Hematopoietic multipotent progenitor cell treated with erythropoietin and hydrocortisone succinate and interleukin-3 and kit ligand, for 6 days (in vitro differentiated cells): ENCODE results near the gene MYO1D.
"Not testable (repeated sequence)": the region's sequence is repeated elsewhere in the genome, so short reads cannot be mapped to it uniquely, and the experiment has no call there.

ENCODE experiments used
- DNase-seq: peaks from one replicate; pipeline ENCODE4 v3.0.0-alpha.2; 2015

The MYO1D gene

DNA sequence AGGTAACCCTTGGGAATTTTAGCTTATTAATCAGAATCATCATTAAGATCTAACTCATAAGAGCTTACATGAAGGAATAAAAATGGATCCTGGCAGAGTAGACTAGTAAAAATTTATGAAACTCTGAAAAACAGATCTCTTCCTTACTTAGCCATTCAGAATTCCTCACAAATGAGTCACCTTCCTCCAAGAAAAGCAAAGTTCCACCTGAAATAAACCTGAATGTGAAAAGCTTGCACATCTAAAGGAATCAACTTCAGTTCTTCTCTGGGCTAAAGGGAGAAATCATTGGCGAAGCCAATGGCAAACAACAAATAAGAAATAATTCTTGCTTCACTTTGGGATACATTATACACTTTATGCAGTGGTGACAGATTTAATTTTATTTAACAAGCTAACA is 22.7 kb downstream of the MYO1D start:
- no peak for DNase-seq

DNA sequence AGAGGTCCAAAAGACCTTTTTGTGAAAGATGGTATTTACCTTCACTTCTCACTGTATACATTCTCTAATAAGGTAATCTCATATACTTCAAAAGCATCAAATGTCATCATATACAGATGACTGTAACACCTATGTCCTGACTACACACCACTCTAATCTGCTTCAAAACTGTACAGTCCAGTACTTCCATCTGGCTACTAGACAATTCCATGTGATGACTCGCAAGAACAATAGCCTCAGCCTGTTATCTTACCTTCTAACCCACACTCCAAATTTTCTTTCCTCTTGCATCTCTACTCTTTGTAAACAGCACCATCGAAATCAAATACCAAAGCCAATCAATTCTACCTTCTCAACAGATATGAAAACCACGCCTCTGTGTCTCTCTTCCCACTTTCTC is 24.1 kb downstream of the MYO1D start:
- DNase-seq = no peak

DNA sequence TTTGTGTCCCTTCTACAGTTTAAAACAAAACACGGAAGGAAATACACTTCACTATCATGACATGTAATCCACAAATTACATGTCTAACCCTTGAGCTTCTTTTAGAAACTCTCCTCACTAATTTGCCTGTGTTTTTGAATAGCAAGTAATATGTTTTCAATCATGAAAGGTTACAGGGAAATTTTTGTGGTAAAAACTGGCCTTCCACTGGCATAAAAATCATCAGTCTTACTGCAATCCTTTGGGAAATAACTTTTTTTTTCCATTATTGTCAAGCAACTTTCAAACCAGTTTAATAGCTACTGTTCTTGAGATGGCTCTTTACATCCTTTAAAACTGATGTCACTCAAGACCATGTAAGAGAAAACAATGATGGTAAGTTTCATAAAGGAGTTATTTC is 27.0 kb downstream of the MYO1D start:
- no peak for DNase-seq

DNA sequence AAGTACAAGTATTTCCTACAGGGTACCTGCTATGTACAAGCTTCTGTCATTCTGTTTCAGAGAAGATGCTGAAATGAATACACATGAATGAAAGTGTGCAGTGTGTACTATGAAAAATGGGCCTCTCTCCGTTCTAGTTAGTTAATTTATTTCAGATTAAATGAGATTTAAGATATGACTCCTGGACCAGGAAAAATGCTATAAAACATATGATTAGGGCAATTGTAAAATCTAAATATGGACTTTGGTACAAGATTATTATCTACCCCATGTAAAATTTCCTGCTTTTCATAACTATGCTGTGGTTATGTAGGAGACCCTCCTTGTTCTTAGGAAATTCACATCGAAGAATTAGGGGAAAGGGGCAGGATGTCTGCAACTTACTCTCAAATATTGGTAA is 28.9 kb downstream of the MYO1D start:
- DNase-seq = no peak

DNA sequence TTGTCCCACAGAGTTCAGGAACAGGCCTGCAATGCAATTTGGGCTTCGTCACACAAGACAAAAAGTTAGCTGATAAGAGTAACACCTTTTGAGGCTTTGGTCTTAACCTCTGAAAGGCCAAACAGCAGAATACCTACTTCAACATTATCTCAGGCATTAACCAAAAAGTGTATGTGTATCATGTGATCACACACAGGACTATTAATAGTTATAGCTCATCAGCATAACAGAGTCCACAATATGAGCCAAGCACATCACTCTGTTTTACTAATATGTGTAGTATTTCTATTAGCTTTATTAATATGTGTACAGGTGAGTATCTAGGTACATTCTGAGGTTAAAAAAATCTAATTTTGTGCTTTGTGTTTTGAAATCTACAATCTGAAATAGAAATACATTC is 30.8 kb downstream of the MYO1D start:
- no peak for DNase-seq

DNA sequence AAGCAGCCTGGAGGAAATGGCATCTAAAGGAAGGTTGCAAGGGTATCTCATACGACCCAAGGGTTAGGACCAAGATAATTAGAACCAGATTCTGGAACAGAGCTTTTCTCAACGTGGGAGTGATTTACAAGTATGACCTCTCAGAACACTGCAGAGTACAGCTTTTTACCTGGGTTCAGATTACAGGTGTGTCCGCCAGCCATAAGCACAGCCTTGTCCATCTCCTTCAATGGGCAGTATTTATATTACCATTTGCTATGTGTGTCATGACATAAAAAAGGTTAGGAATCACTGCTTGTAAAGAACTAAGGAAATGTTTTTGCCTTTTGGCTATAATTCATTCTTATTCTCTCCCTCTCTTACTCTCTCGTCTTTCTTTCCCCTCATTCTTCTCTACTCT is 36.7 kb downstream of the MYO1D start:
- no peak for DNase-seq

DNA sequence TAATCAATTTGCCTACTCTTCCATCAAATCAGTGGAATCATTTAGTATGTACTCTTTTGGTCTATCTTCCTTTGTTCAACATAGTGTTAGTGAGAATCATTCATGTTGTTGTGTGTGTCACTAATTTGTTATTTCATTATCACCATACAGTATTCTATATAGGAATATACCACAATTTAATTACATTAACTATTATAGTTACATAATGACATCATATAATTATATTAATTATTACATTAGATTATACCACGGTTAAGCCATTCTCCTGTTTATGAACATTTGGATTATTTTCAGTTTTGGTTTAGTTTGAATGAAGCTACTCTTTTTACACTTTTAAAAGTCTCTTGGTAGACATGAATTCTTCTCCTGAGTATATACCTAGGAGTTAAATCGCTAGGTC is 40.4 kb downstream of the MYO1D start:
- DNase-seq = no peak

GRCh38 chr17:32835291-32835761 is 41.6 kb downstream of the MYO1D start:
- no peak for DNase-seq

DNA sequence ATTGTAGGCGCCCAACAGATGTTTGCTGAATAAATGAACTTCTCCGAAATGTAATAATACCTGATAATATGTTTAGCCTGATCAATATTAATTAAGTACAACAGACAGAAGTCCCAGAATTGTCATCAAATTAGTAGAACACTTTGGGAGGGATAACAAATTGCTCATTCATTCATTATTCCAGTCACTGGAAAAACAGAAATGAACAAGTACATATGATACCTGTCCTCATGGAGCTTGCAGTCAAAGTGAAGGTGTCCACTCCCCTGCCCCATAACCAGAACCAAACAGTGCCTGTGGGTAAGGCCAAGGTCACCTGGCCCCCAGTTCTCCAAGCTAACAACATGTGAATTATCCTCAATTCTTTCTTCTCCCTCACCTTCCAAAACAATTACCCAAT is 42.8 kb downstream of the MYO1D start:
- no peak for DNase-seq

- no peak for DNase-seq
These were observed 43.4 kb downstream of the MYO1D start for GRCh38 chr17:32833526-32833925.

DNA sequence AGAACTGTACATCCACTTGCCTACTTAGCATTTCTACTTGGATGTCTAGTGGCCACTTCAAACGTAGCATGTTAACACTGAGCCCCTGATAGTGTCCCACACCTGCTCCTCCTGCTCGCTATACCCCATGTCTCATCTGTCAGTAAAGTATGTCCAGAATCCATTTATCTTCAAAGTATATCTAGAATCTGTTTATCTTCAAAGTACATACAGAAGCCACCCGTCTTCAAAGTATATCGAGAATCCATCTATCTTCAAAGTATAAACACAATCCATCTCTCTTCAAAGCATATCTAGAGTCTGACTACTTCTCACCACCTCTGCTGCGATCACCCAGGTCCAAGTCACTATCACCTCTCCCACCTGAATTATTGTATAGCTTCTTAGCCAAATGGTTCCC is 43.8 kb downstream of the MYO1D start:
- no peak for DNase-seq

GRCh38 chr17:32831627-32832243 is 45.2 kb downstream of the MYO1D start:
- no peak for DNase-seq

DNA sequence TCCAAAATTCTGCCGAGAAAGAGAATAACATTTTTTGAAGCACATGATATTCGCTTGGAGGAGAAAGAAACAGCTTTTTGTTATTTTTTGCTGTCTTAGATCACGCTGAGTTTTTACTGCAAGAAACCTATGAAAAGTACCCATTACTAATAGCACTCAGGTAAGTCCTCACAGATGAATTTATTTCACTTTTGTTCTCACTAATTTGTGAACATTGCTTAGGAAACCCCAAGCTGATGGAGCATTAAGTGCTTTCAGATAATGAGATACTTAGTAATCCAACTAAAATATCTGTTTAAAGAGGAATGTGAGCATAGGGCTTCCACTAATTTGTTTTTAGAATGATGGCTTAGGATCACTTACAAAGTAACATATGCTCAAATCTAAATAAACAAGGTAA is 45.7 kb downstream of the MYO1D start:
- no peak for DNase-seq

GRCh38 chr17:32828822-32829221 is 48.1 kb downstream of the MYO1D start:
- no peak for DNase-seq

- no peak for DNase-seq
These were observed 49.7 kb downstream of the MYO1D start for GRCh38 chr17:32827227-32827626.

DNA sequence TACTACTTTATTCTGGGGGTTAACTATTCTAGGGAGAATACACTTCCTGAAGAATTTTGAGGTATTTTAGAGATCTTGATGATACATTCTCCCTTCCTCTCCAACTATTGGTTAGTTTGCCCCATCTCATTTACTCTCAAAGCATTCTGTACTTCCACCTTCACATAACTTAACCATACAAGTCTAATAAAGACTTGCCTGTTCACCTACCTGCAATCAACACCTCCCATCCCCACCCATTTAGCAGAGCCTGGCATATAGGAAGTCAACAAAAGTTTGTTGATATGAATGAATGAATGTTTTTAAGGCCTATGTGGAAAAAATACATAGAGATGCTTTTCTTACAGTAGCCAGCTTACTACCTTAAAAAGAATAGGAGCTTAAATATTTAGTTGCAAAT is 50.8 kb downstream of the MYO1D start:
- no peak for DNase-seq

DNA sequence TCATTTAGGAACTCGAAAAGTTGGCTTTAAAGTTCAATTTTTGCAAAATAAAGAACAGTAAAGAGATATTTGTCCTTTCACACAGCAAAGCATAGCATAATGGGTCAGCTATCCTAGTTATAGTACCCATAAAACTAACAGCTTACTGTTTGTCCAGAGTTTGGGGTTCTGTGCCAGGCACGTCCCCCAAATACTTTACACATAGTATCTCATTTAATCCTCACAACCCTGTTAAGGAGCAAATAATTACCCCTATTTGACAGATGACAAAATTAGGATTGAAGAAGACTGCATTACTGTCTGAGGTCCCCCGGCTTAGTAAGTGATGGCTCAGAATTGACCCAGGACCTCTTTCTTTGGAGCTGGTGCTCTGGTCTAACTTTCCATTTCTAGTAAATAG is 52.6 kb downstream of the MYO1D start:
- no peak for DNase-seq

DNA sequence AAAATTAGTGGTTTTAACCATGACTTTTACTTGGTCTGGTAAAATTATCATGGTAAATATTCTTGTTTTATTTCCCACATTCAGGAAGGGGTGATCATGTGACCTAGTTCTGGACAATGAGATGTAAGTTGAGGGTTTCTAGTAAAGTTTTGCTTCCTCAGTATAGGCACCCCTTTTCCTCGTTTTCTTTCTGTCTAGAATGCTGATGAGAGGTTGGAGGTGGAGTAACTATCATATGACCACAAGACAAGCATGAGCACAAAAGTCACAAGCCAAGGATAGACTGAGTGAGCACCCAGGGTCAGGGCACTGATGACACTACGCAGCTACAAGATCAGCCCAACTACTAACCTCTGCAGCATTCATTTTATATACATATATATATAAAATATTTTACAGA is 53.9 kb downstream of the MYO1D start:
- DNase-seq = peak; percentile 66

GRCh38 chr17:32821987-32822934 is 54.7 kb downstream of the MYO1D start:
- DNase-seq = not testable (repeated sequence)

DNA sequence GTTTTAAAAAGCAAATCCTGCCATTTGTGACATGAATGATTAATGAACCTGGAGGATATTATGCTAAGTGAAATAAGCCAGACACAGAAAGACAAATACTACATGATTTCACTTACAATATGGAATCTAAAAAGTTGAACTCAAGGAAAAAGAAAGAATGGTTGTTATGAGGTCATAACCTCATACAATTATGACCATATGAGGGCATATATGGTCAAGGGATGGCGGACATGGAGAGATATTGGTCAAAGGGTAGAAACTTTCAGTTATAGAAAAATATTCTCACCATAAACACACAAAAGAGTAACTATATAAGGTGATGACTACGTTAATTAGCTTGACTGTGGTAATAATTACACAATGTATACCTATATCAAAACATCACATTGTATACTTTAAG is 56.5 kb downstream of the MYO1D start:
- no peak for DNase-seq

GRCh38 chr17:32819787-32820186 is 57.1 kb downstream of the MYO1D start:
- DNase-seq = no peak

DNA sequence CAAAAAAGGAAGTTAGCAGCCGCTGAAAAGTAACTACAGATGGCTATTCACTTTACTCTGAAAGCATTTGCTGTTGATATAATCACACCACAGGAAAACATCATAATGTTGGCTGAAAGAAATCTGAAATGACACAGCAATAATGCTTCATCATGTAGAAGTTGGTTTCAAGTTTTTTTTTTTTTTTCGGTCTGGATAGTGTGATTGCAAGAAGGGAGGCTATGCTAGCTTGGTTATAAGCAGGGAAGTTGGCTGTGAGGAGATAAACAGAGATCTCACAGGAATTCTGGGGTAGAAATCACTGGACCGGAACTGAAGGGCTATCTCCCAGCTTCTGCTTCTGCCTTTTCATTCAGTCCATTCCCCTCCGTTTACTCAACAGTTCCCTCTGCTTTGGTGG is 57.9 kb downstream of the MYO1D start:
- DNase-seq = peak; percentile 92

DNA sequence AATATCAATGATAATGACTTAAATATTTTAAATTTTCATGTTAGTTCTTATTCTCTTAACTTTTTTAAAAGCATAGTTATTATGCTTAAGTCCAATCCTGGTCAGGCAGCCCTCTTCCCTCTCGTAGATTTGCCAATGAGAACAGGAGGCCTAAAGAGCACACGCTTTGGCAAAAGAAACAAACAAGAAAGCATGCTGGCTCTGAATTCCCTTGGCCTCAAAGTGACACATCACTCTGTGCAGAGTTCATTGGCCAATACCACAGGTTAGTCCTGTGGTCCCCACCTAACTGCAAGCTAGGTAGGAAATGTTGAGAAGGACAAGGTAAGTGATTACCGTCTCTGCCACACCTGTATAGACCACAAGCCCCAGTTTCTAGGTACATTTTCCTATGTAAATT is 61.5 kb downstream of the MYO1D start:
- no peak for DNase-seq

DNA sequence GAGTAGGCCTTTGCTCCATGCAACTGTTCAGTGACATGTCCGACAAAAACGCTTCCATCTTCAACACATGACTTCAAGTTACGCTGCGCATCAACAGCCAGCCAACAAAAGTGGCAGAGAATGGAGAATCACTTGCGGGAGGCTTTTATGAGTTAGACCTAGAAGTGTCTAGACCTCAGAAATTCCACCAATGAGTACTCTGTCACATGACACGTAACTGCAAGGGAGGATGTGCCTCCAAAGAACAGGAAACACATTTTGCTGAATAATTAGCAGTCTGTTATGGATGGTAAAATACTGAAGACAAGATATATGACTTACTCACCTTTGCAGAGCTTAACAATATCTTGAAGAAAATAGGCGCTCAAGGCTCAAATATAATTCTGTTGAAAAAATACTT is 62.1 kb downstream of the MYO1D start:
- DNase-seq = no peak

DNA sequence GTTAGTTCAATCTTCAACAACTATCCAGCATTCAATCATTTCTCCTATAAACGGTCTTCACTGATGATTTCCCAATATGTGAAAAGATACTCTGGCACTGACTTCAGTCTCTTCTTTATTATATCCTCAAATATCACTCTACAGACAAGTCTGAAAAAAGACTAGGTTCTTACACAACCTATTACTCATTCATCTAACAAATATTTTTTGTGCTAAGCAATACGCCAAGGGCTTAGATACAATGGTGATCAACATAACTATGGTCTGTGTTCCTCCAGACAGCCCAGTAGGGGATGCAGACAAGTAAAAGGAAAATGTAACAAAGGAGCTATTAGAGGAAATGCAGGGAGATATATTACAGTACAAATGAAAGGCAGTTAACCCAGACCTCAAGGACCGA is 63.9 kb downstream of the MYO1D start:
- DNase-seq = no peak
